Measurements from ENCODE around the gene FRMD5.

DNA sequence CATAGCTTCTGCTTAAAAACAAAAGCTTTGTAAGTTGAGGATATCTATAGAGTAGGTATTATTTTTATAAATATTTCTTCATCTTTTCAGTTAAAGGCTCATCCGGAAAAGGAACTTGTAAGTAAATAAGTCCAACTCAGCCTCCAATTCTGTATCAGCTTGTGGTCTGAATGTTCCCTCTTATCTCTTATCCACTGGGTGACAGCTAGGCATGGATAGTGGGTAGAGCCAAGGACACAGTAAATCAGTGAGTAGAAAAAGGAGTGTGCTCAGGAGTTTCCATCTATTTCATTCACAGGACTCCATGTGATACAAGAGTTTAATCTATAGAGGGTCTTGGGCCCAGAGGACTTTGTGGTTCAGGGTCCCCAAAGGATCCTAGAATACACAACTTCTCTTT lies 50.9 kb downstream of the FRMD5 start:
- TF ChIP-seq POLR2AphosphoS5 (IDR thresholded peaks at IDR 0.05; ENCODE audit: low read depth, low read length) (no peak), SIN3A (IDR thresholded peaks at IDR 0.05; ENCODE audit: borderline replicate concordance, insufficient read depth, low read length) (no peak), FOXP2 (optimal IDR thresholded peaks at IDR 0.05; ENCODE audit: borderline replicate concordance, extremely low read depth, extremely low read length, insufficient read depth) (no peak)

Data from PFSK-1 (cell line).